Hepatocyte (in vitro differentiated cells): ENCODE data around the gene DYNC1I1.

Source experiments
- CTCF ChIP-seq: fragments of 200-600 bp; sonication (generic); IDR thresholded peaks from 2 replicates; pipeline ENCODE4 v1.5.1; 2016; ENCODE audit warnings: antibody characterized with exemption, mild to moderate bottlenecking; ENCODE audit not compliant: poor library complexity
- EZH2 ChIP-seq: fragments of 200-600 bp; sonication (generic); IDR thresholded peaks from 2 replicates; pipeline ENCODE4 v1.6.1; 2016; ENCODE audit warnings: antibody characterized with exemption, mild to moderate bottlenecking, borderline replicate concordance
- EZH2phosphoT487 ChIP-seq: fragments of 200-600 bp; sonication (generic); IDR thresholded peaks from one replicate; pipeline ENCODE4 v1.6.1; 2018; ENCODE audit warnings: antibody characterized with exemption, mild to moderate bottlenecking, low read depth, moderate library complexity; ENCODE audit not compliant: unreplicated experiment, severe bottlenecking

- TF ChIP-seq CTCF = no peak
- TF ChIP-seq EZH2 = no peak
- TF ChIP-seq EZH2phosphoT487 = no peak
Measured at GRCh38 chr7:95883217-95883616, 110.9 kb downstream of the DYNC1I1 start.
